ENCODE results near the gene RPH3AL. TPM values are rescaled to one million over a fixed set of nuclear protein-coding genes. Genes with fewer than 3 reads are reported as not detected.

Gene RPH3AL
- total and polyA plus RNA-seq, 2 of the 8 experiments (the other 6 are each of a cell fraction or from before 2014, with no cell fraction given) = 5.6 to 5.8 TPM

DNA sequence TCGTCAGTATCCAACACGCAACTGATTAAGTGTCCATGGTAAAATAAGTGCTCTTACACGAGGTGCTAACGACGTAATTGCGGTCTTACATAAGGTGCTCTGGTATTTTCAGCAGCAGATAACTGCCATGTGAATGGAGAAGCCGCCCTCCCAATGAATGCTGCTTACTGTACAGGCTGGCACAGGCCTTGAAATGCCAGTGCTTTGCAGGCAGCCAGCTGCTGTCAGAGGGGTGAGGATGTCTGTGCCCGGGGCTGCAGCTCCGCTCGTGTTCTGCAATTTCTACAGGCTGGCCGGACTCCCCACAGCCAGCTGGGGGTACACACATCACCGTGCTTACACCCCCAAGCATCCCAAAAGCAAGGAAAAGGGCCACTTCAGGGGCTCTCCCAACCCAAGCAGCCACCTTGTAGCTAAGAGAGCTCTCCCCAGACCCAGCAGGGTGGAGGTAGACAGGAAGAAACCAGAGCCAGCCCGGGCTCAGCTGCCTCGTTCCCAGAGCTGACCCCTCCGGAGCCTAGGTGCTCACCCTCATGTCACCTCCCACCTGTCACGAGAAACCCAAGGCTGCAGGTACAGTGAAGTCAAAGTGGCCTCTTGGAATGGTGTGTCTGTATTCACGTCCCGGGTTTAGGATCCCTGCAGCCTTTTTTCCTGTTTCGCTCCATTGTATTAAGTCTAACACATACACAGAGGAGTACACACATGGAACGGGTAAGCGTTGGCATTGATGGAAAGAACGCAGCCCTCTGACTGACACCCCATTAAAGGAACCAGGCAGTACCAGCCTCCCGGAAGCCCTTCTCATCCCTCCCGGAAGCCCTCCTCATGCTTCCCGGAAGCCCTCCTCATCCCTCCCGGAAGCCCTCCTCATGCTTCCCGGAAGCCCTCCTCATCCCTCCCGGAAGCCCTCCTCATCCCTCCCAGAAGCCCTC, 27.2 kb upstream of the RPH3AL start:
- peaks cover 6 to 18% (median 13%) of the 10 kb centered on the region in 4 experiments for H3K27me3 ChIP-seq (replicated peaks in 1 of 4; ENCODE audit: control insufficient read depth in 3 of 4, extremely low read depth in 1 of 4, insufficient read depth in 3 of 4, low read length in 3 of 4)
- no peak overlapping the region for H2BK5ac ChIP-seq (ENCODE audit: low read depth, low read length)
- no peak for FAIRE-seq
- no peak overlapping the region for H2BK120ac ChIP-seq (replicated peaks; ENCODE audit: low read depth, low read length)
- no peak overlapping the region for H3K27ac ChIP-seq (ENCODE audit: low read depth, low read length)
- no peaks in the 10 kb centered on the region for H3K36me3 ChIP-seq (ENCODE audit: control insufficient read depth in 2 of 4, insufficient read depth in 4 of 4, low read length in 3 of 4)
- H3K9ac ChIP-seq (replicated peaks in 1 of 4; ENCODE audit: extremely low read depth in 1 of 4, low read depth in 3 of 4, low read length in 3 of 4) = no peak overlapping the region
- H3K79me1 ChIP-seq (ENCODE audit: low read depth, low read length) = no peaks in the 10 kb centered on the region
- no peak overlapping the region for H4K91ac ChIP-seq (replicated peaks; ENCODE audit: insufficient read length, low read length)
- H2AK5ac ChIP-seq (ENCODE audit: low read depth, low read length) = 0 out of 2 replicates have a peak overlapping the region, but pooled peaks have one; percentile 17
- H3K9me3 ChIP-seq (ENCODE audit: insufficient read depth in 2 of 2, low read depth in 1 of 2, low read length in 1 of 2) = no peaks in the 10 kb centered on the region
- no peak for DNase-seq (ENCODE audit: low read depth in 1 of 2, low spot score in 2 of 2)
- H4K5ac ChIP-seq (ENCODE audit: insufficient read length, low read depth, low read length) = no peak overlapping the region
- H2AFZ ChIP-seq (ENCODE audit: low read length) = no peak overlapping the region
- no peak overlapping the region for H2BK15ac ChIP-seq (ENCODE audit: low read length)
- H3K18ac ChIP-seq (ENCODE audit: extremely low read depth, low read length) = no peak overlapping the region
- no peaks in the 10 kb centered on the region for H3K23me2 ChIP-seq (ENCODE audit: low read depth, low read length)
- H3K79me2 ChIP-seq (ENCODE audit: control insufficient read depth in 1 of 2, insufficient read depth in 2 of 2, low read length in 2 of 2) = no peaks in the 10 kb centered on the region
- H4K20me1 ChIP-seq (replicated peaks in 1 of 2; ENCODE audit: control insufficient read depth in 1 of 2, insufficient read depth in 2 of 2, low read length in 2 of 2) = no peaks in the 10 kb centered on the region
- 91% methylated on average over 26 of the region's 28 CpGs; no CpG with 5 or more reads in 1 of the 2 experiments for WGBS, 2 experiments (ENCODE audit: extremely low coverage in 1 of 2, insufficient coverage in 1 of 2, insufficient read length in 1 of 2, insufficient replicate concordance in 2 of 2, low coverage in 1 of 2, low lambda C conversion rate in 2 of 2, missing lambda C conversion rate in 1 of 2)
- ChIA-PET CTCF (ENCODE audit: partially characterized antibody) (interaction anchor here (1.3 kb wide), 1 partner anchor 70 kb away, joined by 3 read pairs; no protein-coding TSS in a partner anchor), POLR2A (ENCODE audit: partially characterized antibody) (interaction anchor here (0.6 kb wide), 1 partner anchor 13 kb away, joined by 3 read pairs; no protein-coding TSS in a partner anchor)
- H3K56ac ChIP-seq (replicated peaks; ENCODE audit: insufficient read length, low read depth, low read length) = no peak overlapping the region
- H3K14ac ChIP-seq (ENCODE audit: insufficient read length) = no peak overlapping the region
- peaks cover 3 to 20% (median 11%) of the 10 kb centered on the region in 4 experiments; a peak in 5 of 7 replicates for H3K4me1 ChIP-seq (replicated peaks in 1 of 4; ENCODE audit: control insufficient read depth in 3 of 4, insufficient read depth in 4 of 4, low read length in 3 of 4)
- H2BK12ac ChIP-seq (ENCODE audit: low read depth, low read length) = no peak overlapping the region
- no peak overlapping the region for H2BK20ac ChIP-seq (ENCODE audit: low read length)
- no peak overlapping the region for H3K4ac ChIP-seq (replicated peaks; ENCODE audit: insufficient read length, low read depth, low read length)
- no peak overlapping the region for H4K8ac ChIP-seq (ENCODE audit: extremely low read depth, insufficient read depth, low read length)
- H3K23ac ChIP-seq (ENCODE audit: insufficient read length) = no peak overlapping the region
- H3K4me2 ChIP-seq (ENCODE audit: insufficient read depth in 1 of 2, low read depth in 2 of 2, low read length in 2 of 2) = no peak overlapping the region
- H3K4me3 ChIP-seq (ENCODE audit: extremely low read depth in 1 of 4, insufficient read depth in 2 of 4, low read depth in 3 of 4, low read length in 4 of 4) = no peak overlapping the region

Measured in H1 (cell line).